HepG2 (cell line): Measurements from ENCODE around the gene ERCC4. TPM values are rescaled to one million over a fixed set of nuclear protein-coding genes. Genes with fewer than 3 reads are reported as not detected.

Experiments used
- AKAP8 ChIP-seq: sonication (generic); formaldehyde crosslinking; IDR thresholded peaks from 2 replicates; pipeline ENCODE4 v1.5.1; 2020; ENCODE audit warnings: mild to moderate bottlenecking, missing genetic modification reagents
- ATAD3A ChIP-seq: sonication (generic); formaldehyde crosslinking; IDR thresholded peaks from 2 replicates; pipeline ENCODE4 v1.4.0; 2020; ENCODE audit warnings: missing genetic modification reagents
- ATF2 ChIP-seq: sonication (generic); formaldehyde crosslinking; IDR thresholded peaks from 2 replicates; pipeline ENCODE4 v1.4.0; 2020; ENCODE audit warnings: missing genetic modification reagents
- BRCA1 ChIP-seq: sonication (generic); formaldehyde crosslinking; IDR thresholded peaks from 2 replicates; pipeline ENCODE4 v1.4.0; 2020; ENCODE audit warnings: missing genetic modification reagents
- DMAP1 ChIP-seq: IDR thresholded peaks from 2 replicates; pipeline ENCODE4 v1.6.1; 2016
- FOSL2 ChIP-seq: sonication (generic); formaldehyde crosslinking; IDR thresholded peaks from 2 replicates; pipeline ENCODE4 v1.4.0; 2020; ENCODE audit warnings: missing genetic modification reagents
- GABPA ChIP-seq, 2 experiments: IDR thresholded peaks; 2 replicates each; pipeline ENCODE4 v1.6.1; 2011 to 2016; ENCODE audit warnings: low read depth in 2 of 2, low read length in 1 of 2, missing biosample characterization in 1 of 2, missing genetic modification characterization in 1 of 2
- HMG20A ChIP-seq: IDR thresholded peaks from 2 replicates; pipeline ENCODE4 v1.6.1; 2016; ENCODE audit warnings: borderline replicate concordance
- IKZF1 ChIP-seq: fragments of 450-650 bp; IDR thresholded peaks from 2 replicates; pipeline ENCODE4 v1.7.1; 2016
- MXD4 ChIP-seq: IDR thresholded peaks from 2 replicates; pipeline ENCODE4 v1.6.1; 2016; ENCODE audit warnings: mild to moderate bottlenecking, missing biosample characterization, missing genetic modification reagents
- NFIB ChIP-seq: sonication (generic); formaldehyde crosslinking; IDR thresholded peaks from 2 replicates; pipeline ENCODE4 v1.9.0; 2021; ENCODE audit warnings: missing genetic modification reagents, mild to moderate bottlenecking, borderline replicate concordance
- NFKB2 ChIP-seq: sonication (generic); formaldehyde crosslinking; IDR thresholded peaks from 2 replicates; pipeline ENCODE4 v1.4.0; 2020; ENCODE audit warnings: missing genetic modification reagents, borderline replicate concordance
- NR3C1 ChIP-seq: sonication (generic); formaldehyde crosslinking; IDR thresholded peaks from 2 replicates; pipeline ENCODE4 v1.4.0; 2020; ENCODE audit warnings: missing genetic modification reagents
- PITX1 ChIP-seq: sonication (generic); formaldehyde crosslinking; IDR thresholded peaks from 2 replicates; pipeline ENCODE4 v1.5.1; 2020; ENCODE audit warnings: mild to moderate bottlenecking, missing genetic modification reagents
- REPIN1 ChIP-seq: sonication (generic); formaldehyde crosslinking; IDR thresholded peaks from 2 replicates; pipeline ENCODE4 v1.8.0; 2022; ENCODE audit warnings: missing genetic modification reagents, low read depth, mild to moderate bottlenecking, borderline replicate concordance
- SAFB2 ChIP-seq: sonication (generic); formaldehyde crosslinking; IDR thresholded peaks from 2 replicates; pipeline ENCODE4 v1.5.1; 2020; ENCODE audit warnings: missing genetic modification reagents, low read depth, mild to moderate bottlenecking, borderline replicate concordance
- SCMH1 ChIP-seq: sonication (generic); formaldehyde crosslinking; IDR thresholded peaks from 2 replicates; pipeline ENCODE4 v1.9.0; 2021; ENCODE audit warnings: missing genetic modification reagents, mild to moderate bottlenecking, borderline replicate concordance
- SETDB1 ChIP-seq: sonication (generic); formaldehyde crosslinking; IDR thresholded peaks from 2 replicates; pipeline ENCODE4 v1.5.1; 2020; ENCODE audit warnings: missing genetic modification reagents, mild to moderate bottlenecking, borderline replicate concordance
- SIN3B ChIP-seq: fragments of 150-350 bp; IDR thresholded peaks from 2 replicates; pipeline ENCODE4 v1.6.1; 2014; ENCODE audit warnings: low read length
- SYNCRIP ChIP-seq: fragments of 200-400 bp; formaldehyde crosslinking; IDR thresholded peaks from 2 replicates; pipeline ENCODE4 v1.6.1; 2018; ENCODE audit warnings: mild to moderate bottlenecking, low read depth, low read length; ENCODE audit not compliant: insufficient read depth
- TBX2 ChIP-seq: sonication (generic); formaldehyde crosslinking; IDR thresholded peaks from 2 replicates; pipeline ENCODE4 v1.5.0; 2020; ENCODE audit warnings: missing genetic modification reagents, mild to moderate bottlenecking, borderline replicate concordance
- THYN1 ChIP-seq: sonication (generic); formaldehyde crosslinking; IDR thresholded peaks from 2 replicates; pipeline ENCODE4 v1.8.1; 2023; ENCODE audit warnings: low read depth, mild to moderate bottlenecking, moderate library complexity, missing genetic modification reagents, borderline replicate concordance
- TRAFD1 ChIP-seq: sonication (generic); formaldehyde crosslinking; IDR thresholded peaks from 2 replicates; pipeline ENCODE4 v1.5.1; 2020; ENCODE audit warnings: missing genetic modification reagents, mild to moderate bottlenecking, borderline replicate concordance
- ZFP36L1 ChIP-seq: sonication (generic); formaldehyde crosslinking; IDR thresholded peaks from 2 replicates; pipeline ENCODE4 v1.8.0; 2022; ENCODE audit warnings: mild to moderate bottlenecking, missing genetic modification reagents, moderate library complexity
- ZFP37 ChIP-seq: sonication (generic); formaldehyde crosslinking; IDR thresholded peaks from 2 replicates; pipeline ENCODE4 v1.4.0; 2020; ENCODE audit warnings: missing genetic modification reagents, borderline replicate concordance
- ZNF503 ChIP-seq: sonication (generic); formaldehyde crosslinking; IDR thresholded peaks from 2 replicates; pipeline ENCODE4 v1.4.0; 2020; ENCODE audit warnings: missing genetic modification reagents
- polyA plus RNA-seq, 8 experiments: library from polyadenylated mRNA; depleted of rRNA in 3 of 8; stranded (reverse) in 7 of 8; unstranded in 1 of 8; fragments of >200 nt; fragmentation: Illumina TruSeq in 4 of 8; extraction: Trizol in 4 of 8; gene quantifications; 2 replicates each; pipeline versions ENCODE4 v1.2.1 to v1.2.3, GENCODE V29; 2011 to 2016; ENCODE audit warnings: low read depth in 4 of 8, missing spikeins in 1 of 8, mixed read lengths in 1 of 8; ENCODE audit not compliant: insufficient read depth in 1 of 8
- total RNA-seq, 5 experiments: library from RNA; depleted of rRNA; stranded (reverse); fragments of >200 nt; fragmentation: Illumina TruSeq; extraction: Trizol; gene quantifications; 2 replicates each; pipeline ENCODE4 v1.2.3, GENCODE V29; 2016; ENCODE audit warnings: low read depth in 1 of 5

ERCC4 gene
- total and polyA plus RNA-seq, 2 of the 13 experiments (the other 11 are each of a cell fraction or from before 2014, with no cell fraction given): 5.4 to 15.2 TPM

GRCh38 chr16:13957197-13958078, 37.5 kb downstream of the ERCC4 start (continued):
- TF ChIP-seq ZNF503 (CRISPR knock-in tag) (no peak), BRCA1 (CRISPR knock-in tag) (no peak), HMG20A (CRISPR knock-in tag) (peak; percentile 54; the same call in 1 of the 2 replicates), ATAD3A (CRISPR knock-in tag) (no peak), SAFB2 (CRISPR knock-in tag) (no peak), ATF2 (CRISPR knock-in tag) (no peak), NR3C1 (CRISPR knock-in tag) (no peak), AKAP8 (CRISPR knock-in tag) (no peak), THYN1 (CRISPR knock-in tag) (no peak), NFIB (CRISPR knock-in tag) (no peak), MXD4 (CRISPR knock-in tag) (no peak), SCMH1 (CRISPR knock-in tag) (no peak), SIN3B (no peak), PITX1 (CRISPR knock-in tag) (no peak), ZFP36L1 (no peak), SYNCRIP (no peak), REPIN1 (CRISPR knock-in tag) (no peak), GABPA (IDR thresholded peaks at IDR 0.05; ENCODE audit: low read depth, low read length) (no peak), GABPA (CRISPR knock-in tag; IDR thresholded peaks at IDR 0.05; ENCODE audit: low read depth) (peak; percentile 32; the same call in 1 of the 2 replicates), TBX2 (CRISPR knock-in tag) (peak; percentile 89), TRAFD1 (CRISPR knock-in tag) (0 out of 2 replicates have a peak, but pooled peaks have one; percentile 45), IKZF1 (no peak), FOSL2 (CRISPR knock-in tag) (peak; percentile 98), SETDB1 (CRISPR knock-in tag) (no peak), NFKB2 (peak; percentile 80; the same call in 1 of the 2 replicates), ZFP37 (no peak), DMAP1 (CRISPR knock-in tag) (no peak; the same call in 1 of the 2 replicates)
